GM18519 (cell line): Measurements from ENCODE around the gene SLC25A15.
"Not testable (repeated sequence)": the region's sequence is repeated elsewhere in the genome, so short reads cannot be mapped to it uniquely, and the experiment has no call there.

Experiments used
- ATAC-seq: cut with Tn5 transposase; IDR thresholded peaks from one replicate; pipeline ENCODE4 v1.9.1; 2021; ENCODE audit warnings: mild to moderate bottlenecking, moderate library complexity; ENCODE audit not compliant: unreplicated experiment, low FRiP score

The SLC25A15 gene

DNA sequence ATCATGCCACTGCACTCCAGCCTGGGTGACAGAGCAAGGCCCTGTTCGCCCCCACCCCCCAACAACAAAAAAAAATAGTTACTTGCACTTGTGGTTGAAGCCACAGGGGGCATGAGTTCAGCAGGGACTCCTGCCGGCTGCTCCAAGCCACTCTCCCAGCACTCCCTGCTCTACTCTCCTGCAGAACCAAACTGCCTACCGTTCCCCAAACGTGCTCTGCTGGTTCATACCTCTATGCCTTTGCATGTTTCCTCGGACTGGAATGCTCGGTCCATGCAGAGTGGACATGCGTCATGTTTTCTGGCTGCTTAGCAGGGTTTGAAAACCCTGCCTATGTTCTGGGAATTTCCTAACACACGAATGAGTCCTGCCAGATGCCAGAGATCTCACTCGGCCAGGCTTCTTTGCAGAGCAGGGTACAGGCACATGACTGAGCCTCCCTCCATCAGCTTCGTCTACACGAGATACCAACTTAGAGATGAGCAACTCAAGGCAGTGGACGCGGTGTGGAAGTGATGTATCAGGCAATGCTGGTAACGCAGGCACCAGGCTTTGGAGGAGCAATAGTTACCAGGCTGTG is 8.5 kb upstream of the SLC25A15 start:
- ATAC-seq = no peak

DNA sequence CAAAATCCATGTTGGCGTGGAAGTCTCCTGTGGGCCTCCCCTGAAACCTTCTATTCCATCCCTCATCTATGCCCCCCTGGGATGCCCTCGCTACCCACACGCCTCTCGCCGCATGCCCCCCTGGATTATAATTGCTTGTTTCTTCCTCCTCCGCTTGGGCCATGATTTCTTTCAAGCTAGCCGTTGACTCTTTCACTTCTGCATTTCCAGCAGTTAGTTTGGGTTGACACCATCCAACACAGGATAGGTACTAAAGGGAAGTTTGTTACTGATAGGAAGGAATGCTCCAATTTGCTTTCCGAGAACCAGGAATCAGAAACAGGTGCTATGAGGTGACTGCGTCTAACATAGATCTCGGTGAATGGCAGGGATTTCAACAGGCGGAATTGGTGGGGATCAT is 7.7 kb upstream of the SLC25A15 start:
- no peak for ATAC-seq

GRCh38 chr13:40782971-40783370 is 6.4 kb upstream of the SLC25A15 start:
- ATAC-seq = not testable (repeated sequence)

DNA sequence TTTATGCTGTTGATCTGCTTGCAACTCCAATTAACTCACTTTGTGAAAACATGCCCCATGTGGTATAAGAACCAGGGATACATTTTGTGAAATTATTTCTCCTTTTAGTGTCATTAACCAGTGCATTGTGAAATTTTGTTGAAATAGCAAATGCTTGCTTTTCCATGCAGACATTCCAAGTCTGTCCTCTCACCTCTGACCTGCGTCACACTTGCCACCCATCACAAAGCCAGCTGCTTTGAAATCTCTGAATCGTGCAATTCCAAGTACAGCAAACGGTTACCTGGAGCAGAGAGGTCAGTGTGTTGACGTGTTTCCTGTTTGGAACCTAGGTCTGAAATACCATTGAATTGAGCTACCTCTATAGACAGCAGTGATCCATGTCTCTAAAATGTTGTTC is 4.9 kb upstream of the SLC25A15 start:
- no peak for ATAC-seq

DNA sequence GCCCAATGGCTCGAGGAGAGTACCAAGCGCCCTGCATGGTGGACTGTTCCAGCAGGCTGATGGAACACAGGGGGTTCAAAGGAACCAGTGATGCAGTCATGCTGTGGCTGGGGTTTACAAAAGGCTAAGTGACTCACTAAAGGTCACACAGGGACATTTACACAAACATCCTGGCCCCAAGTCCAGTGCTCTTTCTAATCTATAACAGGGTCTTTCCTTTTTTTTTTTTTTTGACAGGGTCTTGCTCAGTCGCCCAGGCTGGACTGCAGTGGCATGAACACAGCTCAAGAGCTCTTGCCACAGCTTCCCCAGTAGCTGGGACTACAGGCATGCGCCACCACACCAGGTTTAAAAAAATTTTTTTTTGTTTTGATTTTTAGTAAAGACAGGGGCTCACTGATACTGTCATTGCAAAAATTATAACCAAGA is 2.8 kb upstream of the SLC25A15 start:
- no peak for ATAC-seq

DNA sequence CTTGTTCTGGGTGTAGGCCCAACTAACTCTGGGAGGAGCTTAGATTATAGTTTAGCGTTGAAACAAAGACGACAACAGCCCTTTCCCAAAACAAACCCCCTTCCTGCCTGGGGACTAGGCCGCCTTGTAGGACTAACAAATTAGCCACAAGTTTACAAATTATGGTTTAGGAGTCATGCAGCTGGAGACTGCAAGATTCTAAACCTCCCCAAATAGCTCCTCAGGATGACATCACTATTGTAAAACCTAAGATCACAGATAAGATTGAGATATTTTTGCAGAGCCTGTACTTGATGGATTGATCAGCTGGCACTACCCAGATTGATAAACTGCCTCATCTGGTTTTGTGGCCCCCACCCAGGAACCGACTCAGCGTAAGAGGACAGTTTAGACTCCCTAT is 2.3 kb upstream of the SLC25A15 start:
- no peak for ATAC-seq

- ATAC-seq = not testable (repeated sequence)
Measured at GRCh38 chr13:40788540-40789274, 704 bp upstream of the SLC25A15 start.

- ATAC-seq = no peak
Measured at GRCh38 chr13:40790154-40790616, 774 bp downstream of the SLC25A15 start.

DNA sequence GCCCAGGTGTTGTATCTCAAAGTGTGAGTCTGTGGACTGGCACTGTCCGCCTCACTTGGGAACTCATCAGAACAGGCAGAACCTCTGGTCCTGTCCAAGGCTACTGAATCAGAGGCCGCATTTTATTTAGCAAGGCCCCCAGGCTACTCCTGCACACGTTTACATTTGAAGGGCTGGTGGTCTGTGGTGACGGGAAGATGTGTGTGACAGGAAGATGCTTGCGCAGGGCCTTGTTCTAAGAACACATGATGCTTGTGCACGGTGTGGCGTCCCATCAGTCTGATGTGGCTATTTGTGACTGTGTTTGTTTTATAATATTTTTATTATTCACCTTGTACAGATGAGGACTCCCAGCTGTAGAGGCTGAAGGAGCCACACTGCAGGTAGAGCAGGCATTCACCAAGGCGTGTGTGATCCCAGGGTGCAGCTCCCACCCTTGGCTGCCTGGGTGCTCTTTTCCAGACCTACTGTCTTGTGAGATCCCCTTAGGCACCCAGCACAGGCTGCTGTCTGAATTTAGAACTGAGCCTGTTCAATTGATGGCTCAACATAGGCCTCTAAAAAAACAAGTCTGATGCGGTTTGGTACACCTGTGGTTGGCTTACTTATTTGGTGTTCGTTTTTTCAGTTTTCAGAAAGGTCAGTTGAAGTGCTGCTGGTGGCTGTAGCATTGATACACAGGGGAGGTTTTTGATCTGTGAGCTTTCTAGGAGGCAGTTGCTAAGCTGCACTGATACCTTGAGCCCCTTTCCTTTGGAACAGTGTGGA is 3.1 kb downstream of the SLC25A15 start:
- no peak for ATAC-seq

- no peak for ATAC-seq
Measured at GRCh38 chr13:40793339-40793738, 3.9 kb downstream of the SLC25A15 start.

DNA sequence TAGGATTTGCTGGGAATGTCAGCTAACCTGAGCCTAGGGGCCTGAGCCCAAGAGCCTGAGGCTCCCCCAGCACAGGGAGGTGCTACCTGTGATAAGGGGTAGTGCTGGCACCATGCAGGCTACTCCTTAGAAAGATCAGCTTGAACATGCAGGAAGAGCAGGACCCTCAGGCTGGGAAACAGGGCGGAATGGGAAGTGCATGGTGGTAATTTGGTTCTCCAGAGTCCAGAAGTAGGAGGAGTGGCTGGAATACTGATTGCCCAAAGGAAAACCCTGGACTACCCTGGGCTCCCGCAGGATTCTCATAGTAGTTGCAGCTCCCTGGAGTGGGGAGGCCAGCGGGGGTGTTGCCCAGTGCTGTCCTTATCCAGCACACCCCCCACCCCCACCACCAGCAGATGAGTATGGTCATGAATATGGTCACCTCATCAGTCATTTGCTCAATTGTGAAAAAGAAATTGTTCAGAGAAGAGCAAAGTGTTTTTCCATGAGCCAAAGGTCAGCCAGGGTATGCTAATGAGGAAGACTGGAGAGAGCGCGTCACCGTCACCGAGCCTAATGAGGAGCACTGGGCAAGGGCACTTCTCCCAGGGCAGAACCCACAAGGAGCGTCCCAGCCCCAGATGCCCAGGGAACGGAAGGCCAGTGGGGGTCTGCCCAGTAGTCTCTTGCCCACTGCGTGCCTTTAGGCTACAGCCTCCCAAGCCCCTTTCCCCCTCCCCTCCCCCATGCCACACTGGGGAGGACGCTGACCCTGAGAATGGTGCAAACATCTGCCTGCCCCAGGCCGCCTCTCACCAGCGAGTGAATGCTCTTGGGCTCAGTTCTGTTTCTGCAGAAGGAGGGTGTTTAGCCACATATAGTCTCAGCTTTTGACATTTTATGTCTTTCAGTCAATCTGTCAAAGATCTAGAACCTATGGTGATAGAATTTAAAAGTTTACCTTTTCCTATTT is 5.3 kb downstream of the SLC25A15 start:
- no peak for ATAC-seq

- no peak for ATAC-seq
Measured at GRCh38 chr13:40796649-40797048, 7.2 kb downstream of the SLC25A15 start.

GRCh38 chr13:40798380-40798779 is 9.0 kb downstream of the SLC25A15 start:
- no peak for ATAC-seq

DNA sequence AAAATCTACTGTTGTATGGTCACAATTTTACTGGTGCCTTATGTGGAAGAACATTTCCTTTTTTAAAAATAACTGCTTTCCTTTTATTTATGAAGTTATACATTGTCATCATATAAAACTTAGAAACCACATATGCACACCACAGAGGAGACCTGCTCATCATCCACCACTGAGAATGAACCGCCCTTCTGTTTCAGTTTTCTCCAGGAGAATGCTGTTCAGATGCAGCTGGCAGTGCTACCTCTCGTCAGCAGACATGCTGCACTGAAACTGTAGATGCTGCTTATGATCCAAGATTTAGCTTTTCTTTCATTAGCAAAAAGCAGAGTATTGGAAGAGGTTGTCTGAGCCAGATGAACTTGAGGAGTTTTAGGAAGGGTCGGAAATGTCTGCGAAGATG is 10.1 kb downstream of the SLC25A15 start:
- ATAC-seq = no peak

DNA sequence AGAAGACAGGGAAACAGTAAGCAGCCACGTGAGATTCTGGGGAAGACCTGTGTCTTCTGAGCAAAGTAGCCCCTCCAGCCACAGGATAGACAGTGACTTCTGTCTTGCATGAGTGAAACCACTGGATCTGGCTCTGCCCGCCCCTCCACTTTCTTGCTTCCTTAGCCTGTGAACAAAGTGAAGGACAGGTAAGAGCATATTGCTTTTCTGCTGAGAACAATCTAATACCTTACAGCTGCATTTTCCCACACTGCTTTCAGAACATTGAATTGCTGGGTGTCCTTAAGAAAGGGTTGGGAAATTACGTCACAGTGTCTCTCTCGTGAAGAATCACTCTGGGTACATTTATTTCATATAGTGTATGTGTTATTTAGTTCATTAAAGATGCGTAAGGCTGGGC is 11.1 kb downstream of the SLC25A15 start:
- no peak for ATAC-seq

- no peak for ATAC-seq
Measured at GRCh38 chr13:40801255-40802217, 12.1 kb downstream of the SLC25A15 start.

GRCh38 chr13:40803316-40803715 is 13.9 kb downstream of the SLC25A15 start:
- no peak for ATAC-seq

- no peak for ATAC-seq
Measured at GRCh38 chr13:40806241-40806640, 16.8 kb downstream of the SLC25A15 start.

DNA sequence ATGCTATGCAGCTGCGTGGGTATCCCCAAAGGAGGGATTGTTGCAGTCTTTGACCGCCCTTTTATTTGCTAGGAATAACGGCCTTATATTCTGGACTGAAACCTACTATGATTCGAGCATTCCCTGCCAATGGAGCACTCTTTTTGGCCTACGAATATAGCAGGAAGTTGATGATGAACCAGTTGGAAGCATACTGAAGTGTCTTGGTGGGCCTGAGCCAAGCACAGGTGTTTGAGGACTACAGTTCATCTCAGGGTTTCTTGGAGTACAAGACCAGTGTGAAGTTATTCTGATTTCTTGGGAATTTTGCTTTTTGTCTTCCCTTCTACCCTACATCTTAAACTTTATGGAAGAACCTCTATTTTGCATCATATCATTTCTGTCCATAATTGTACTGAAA is 20.1 kb downstream of the SLC25A15 start:
- ATAC-seq = no peak
